GM19239 (cell line): ENCODE results near the gene PCED1B.

Experiments
- DNase-seq: peaks from one replicate; pipeline ENCODE4 v3.0.0; 2011; ENCODE audit warnings: low spot score; ENCODE audit not compliant: insufficient read length
- FAIRE-seq: peaks from 2 replicates; lab custom pipeline; 2011; peaks lifted over from hg19 to GRCh38; lab: Jason Lieb, UNC

The PCED1B gene

GRCh38 chr12:47066278-47067025 lies 13.0 kb upstream of the PCED1B start:
- no peak for FAIRE-seq
- DNase-seq: no peak

GRCh38 chr12:47067176-47067575 lies 12.2 kb upstream of the PCED1B start:
- DNase-seq (no peak), FAIRE-seq (no peak)

GRCh38 chr12:47067771-47068431 lies 11.5 kb upstream of the PCED1B start:
- DNase-seq: no peak
- no peak for FAIRE-seq

- no peak for FAIRE-seq
- DNase-seq: no peak
Observed at GRCh38 chr12:47068539-47068938, 10.9 kb upstream of the PCED1B start.

GRCh38 chr12:47070310-47070709 lies 9.1 kb upstream of the PCED1B start:
- FAIRE-seq (no peak), DNase-seq (no peak)

- no peak for FAIRE-seq
Observed at GRCh38 chr12:47071241-47071852, 8.1 kb upstream of the PCED1B start.

GRCh38 chr12:47073951-47074350 lies 5.5 kb upstream of the PCED1B start:
- FAIRE-seq (no peak), DNase-seq (no peak)

More at GRCh38 chr12:47071241-47071852, 8.1 kb upstream of the PCED1B start:
- DNase-seq: no peak

- DNase-seq: no peak
- no peak for FAIRE-seq
Observed at GRCh38 chr12:47074757-47075156, 4.7 kb upstream of the PCED1B start.

- no peak for FAIRE-seq
- no peak for DNase-seq
Observed at GRCh38 chr12:47075192-47076084, 4.0 kb upstream of the PCED1B start.

GRCh38 chr12:47077206-47078085 lies 2.0 kb upstream of the PCED1B start:
- DNase-seq (no peak), FAIRE-seq (no peak)

- FAIRE-seq (no peak), DNase-seq (no peak)
Observed at GRCh38 chr12:47078086-47078395, 1.4 kb upstream of the PCED1B start.

- FAIRE-seq: no peak
Observed at GRCh38 chr12:47078733-47079467, 521 bp upstream of the PCED1B start.

GRCh38 chr12:47079981-47080724 lies 732 bp downstream of the PCED1B start:
- DNase-seq (peak; percentile 28), FAIRE-seq (no peak)

More at GRCh38 chr12:47078733-47079467, 521 bp upstream of the PCED1B start:
- no peak for DNase-seq

- FAIRE-seq: no peak
- DNase-seq: peak; percentile 20
Observed at GRCh38 chr12:47080725-47081502, 1.5 kb downstream of the PCED1B start.

GRCh38 chr12:47082283-47082682 lies 2.9 kb downstream of the PCED1B start:
- FAIRE-seq: no peak

GRCh38 chr12:47082796-47083621 lies 3.6 kb downstream of the PCED1B start:
- no peak for DNase-seq
- no peak for FAIRE-seq

More at GRCh38 chr12:47082283-47082682, 2.9 kb downstream of the PCED1B start:
- DNase-seq: no peak

- no peak for DNase-seq
- no peak for FAIRE-seq
Observed at GRCh38 chr12:47084172-47084571, 4.8 kb downstream of the PCED1B start.
